Bronchial epithelial cell (primary cell): ENCODE measurements around the gene EFR3B. TPM values are rescaled to one million over a fixed set of nuclear protein-coding genes. Genes with fewer than 3 reads are reported as not detected.

Experiments
- DNase-seq: peaks from one replicate; pipeline ENCODE4 v3.0.0-alpha.2; 2010; ENCODE audit warnings: low read depth
- FAIRE-seq: peaks from 2 replicates; lab custom pipeline; 2011; peaks lifted over from hg19 to GRCh38; lab: Jason Lieb, UNC
- H3K27me3 ChIP-seq: 2 replicates; pipeline ENCODE4 v1.5.1; 2011; ENCODE audit warnings: low read length; ENCODE audit not compliant: control insufficient read depth, insufficient read depth
- H3K36me3 ChIP-seq: 2 replicates; pipeline ENCODE4 v1.5.1; 2011; ENCODE audit warnings: low read length; ENCODE audit not compliant: control insufficient read depth, insufficient read depth
- H3K4me3 ChIP-seq: 2 replicates; pipeline ENCODE4 v1.5.1; 2011; ENCODE audit warnings: mild to moderate bottlenecking, low read depth, low read length, control low read depth
- CTCF ChIP-seq: IDR thresholded peaks from 2 replicates; pipeline ENCODE4 v1.5.1; 2011; ENCODE audit warnings: mild to moderate bottlenecking, moderate library complexity, low read length, control low read depth, inconsistent platforms; ENCODE audit not compliant: insufficient read depth, severe bottlenecking
- total RNA-seq: library from RNA; depleted of rRNA; stranded (reverse); fragments of >200 nt; gene quantifications from 2 replicates; pipeline ENCODE4 v1.2.1, GENCODE V29; 2014

EFR3B gene
- total RNA-seq, 1 donor from 2014 or later = not detected

- no peak for FAIRE-seq
These were observed 33.0 kb downstream of the EFR3B start for GRCh38 chr2:25074826-25075225.

GRCh38 chr2:25076749-25077148 is 34.9 kb downstream of the EFR3B start:
- Histone ChIP-seq H3K27me3 (peaks cover 11% of the 10 kb centered on the region), H3K4me3 (no peak overlapping the region), H3K36me3 (no peaks in the 10 kb centered on the region)
- FAIRE-seq (no peak), DNase-seq (no peak)
- TF ChIP-seq CTCF = no peak

More at GRCh38 chr2:25074826-25075225, 33.0 kb downstream of the EFR3B start:
- H3K27me3 ChIP-seq = peaks cover 9% of the 10 kb centered on the region
- TF ChIP-seq CTCF = no peak
- no peaks in the 10 kb centered on the region for H3K36me3 ChIP-seq
- DNase-seq = no peak
- H3K4me3 ChIP-seq = no peak overlapping the region

- Histone ChIP-seq H3K27me3 (peaks cover 15% of the 10 kb centered on the region), H3K36me3 (no peaks in the 10 kb centered on the region), H3K4me3 (no peak overlapping the region)
- FAIRE-seq = no peak
- no peak for DNase-seq
- no peak for TF ChIP-seq CTCF
These were observed 35.9 kb downstream of the EFR3B start for GRCh38 chr2:25077789-25078169.

- no peak overlapping the region for H3K4me3 ChIP-seq
- no peak for TF ChIP-seq CTCF
- H3K36me3 ChIP-seq = no peaks in the 10 kb centered on the region
- DNase-seq (peak; percentile 86), FAIRE-seq (no peak)
- H3K27me3 ChIP-seq = peaks cover 18% of the 10 kb centered on the region
These were observed 36.5 kb downstream of the EFR3B start for GRCh38 chr2:25078170-25079049.

GRCh38 chr2:25079050-25079635 is 37.3 kb downstream of the EFR3B start:
- TF ChIP-seq CTCF = no peak
- H3K4me3 ChIP-seq = no peak overlapping the region
- H3K27me3 ChIP-seq = peaks cover 23% of the 10 kb centered on the region
- no peak for FAIRE-seq
- DNase-seq = no peak
- H3K36me3 ChIP-seq = no peaks in the 10 kb centered on the region
